BE2C (cell line): Measurements from ENCODE around the gene TMEM45A. TPM values are rescaled to one million over a fixed set of nuclear protein-coding genes. Genes with fewer than 3 reads are reported as not detected.
A peak's percentile ranks its signal among the peaks of the same experiment; 100 is the strongest.
"Not testable (repeated sequence)": the region's sequence is repeated elsewhere in the genome, so short reads cannot be mapped to it uniquely, and the experiment has no call there.

Experiments
- DNase-seq: peaks from one replicate; pipeline ENCODE4 v3.0.0-alpha.2; 2020
- H3K27me3 ChIP-seq: fragments of 250-450 bp; sonication (Bioruptor Pico); 2 replicates; pipeline ENCODE4 v1.5.1; 2020; ENCODE audit warnings: mild to moderate bottlenecking
- H3K36me3 ChIP-seq: fragments of 250-450 bp; sonication (Bioruptor Pico); 2 replicates; pipeline ENCODE4 v1.5.1; 2020; ENCODE audit warnings: mild to moderate bottlenecking
- H3K4me1 ChIP-seq: fragments of 250-450 bp; sonication (Bioruptor Pico); 2 replicates; pipeline ENCODE4 v1.5.1; 2020
- H3K4me3 ChIP-seq: 2 replicates; pipeline ENCODE4 v1.5.1; 2011; ENCODE audit warnings: low read depth, low read length
- H3K9me3 ChIP-seq: fragments of 250-450 bp; sonication (Bioruptor Pico); 2 replicates; pipeline ENCODE4 v1.5.1; 2020
- CTCF ChIP-seq: IDR thresholded peaks from 2 replicates; pipeline ENCODE4 v1.5.1; 2012; ENCODE audit warnings: mild to moderate bottlenecking, low read depth, low read length
- polyA plus RNA-seq: library from polyadenylated mRNA; unstranded; fragments of >200 nt; gene quantifications from one replicate; pipeline ENCODE4 v1.2.1, GENCODE V29; 2012; ENCODE audit warnings: low read depth, missing spikeins; ENCODE audit not compliant: insufficient read length, insufficient read depth

The TMEM45A gene, protein sequence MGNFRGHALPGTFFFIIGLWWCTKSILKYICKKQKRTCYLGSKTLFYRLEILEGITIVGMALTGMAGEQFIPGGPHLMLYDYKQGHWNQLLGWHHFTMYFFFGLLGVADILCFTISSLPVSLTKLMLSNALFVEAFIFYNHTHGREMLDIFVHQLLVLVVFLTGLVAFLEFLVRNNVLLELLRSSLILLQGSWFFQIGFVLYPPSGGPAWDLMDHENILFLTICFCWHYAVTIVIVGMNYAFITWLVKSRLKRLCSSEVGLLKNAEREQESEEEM
- 1.2 TPM for polyA plus RNA-seq

DNA sequence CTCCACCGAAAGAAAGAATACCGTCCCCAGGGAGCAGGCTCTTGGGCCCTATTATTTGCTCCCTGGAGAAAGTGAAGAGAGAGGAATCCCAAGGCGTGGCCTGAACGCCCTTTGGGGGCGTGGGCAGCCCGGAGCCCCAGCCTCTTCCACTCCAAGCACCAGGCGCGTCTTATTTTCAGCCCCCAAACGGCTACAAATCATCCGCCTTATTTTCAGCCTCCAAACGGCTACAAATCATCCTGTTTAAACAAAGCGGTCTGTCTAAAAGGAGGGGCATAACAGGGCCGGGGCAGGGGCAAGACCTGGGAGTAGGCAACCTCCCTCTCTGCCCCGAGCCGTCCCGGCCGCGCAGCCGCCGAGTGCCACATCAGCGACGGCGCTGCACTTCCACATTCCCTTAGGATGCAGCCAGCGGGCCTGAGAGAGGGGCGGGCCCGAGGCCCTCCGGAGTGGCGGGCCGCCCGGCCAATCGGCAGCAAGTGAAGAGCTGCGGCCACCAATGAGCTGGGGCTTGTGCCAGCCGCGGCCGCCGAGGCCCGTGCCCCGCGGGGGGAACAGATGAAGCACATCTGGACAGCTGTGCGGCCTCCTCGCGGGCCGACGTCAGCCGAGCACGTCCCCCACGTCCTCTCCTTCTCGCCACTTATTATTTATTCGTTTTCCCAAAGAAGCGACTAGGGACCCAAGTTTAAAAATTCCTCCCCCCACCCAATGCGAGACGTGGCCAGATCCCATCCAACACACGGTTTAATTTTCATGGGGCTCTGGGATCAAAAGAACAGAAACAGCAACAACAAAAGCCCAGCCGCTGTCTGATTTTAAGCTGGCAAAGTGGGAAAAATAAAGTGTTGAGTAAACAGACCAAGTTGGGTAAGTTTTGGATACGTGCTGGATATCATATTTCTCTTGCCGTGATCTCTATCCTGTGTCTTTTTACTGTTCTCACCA, at the start of gene TMEM45A:
TMEM45A (plus strand) TSS at position 561 of the 948 bp plus-strand sequence. CDS start 62,593 bp downstream, outside the sequence.
- Histone ChIP-seq H3K4me3 (peak within 1 kb of the TSS; percentile 63), H3K36me3 (no peaks in the 10 kb centered on the region), H3K9me3 (no peaks in the 10 kb centered on the region), H3K4me1 (no peaks in the 10 kb centered on the region), H3K27me3 (no peaks in the 10 kb centered on the region)
- no peak for TF ChIP-seq CTCF
- peak; percentile 96 for DNase-seq

DNA sequence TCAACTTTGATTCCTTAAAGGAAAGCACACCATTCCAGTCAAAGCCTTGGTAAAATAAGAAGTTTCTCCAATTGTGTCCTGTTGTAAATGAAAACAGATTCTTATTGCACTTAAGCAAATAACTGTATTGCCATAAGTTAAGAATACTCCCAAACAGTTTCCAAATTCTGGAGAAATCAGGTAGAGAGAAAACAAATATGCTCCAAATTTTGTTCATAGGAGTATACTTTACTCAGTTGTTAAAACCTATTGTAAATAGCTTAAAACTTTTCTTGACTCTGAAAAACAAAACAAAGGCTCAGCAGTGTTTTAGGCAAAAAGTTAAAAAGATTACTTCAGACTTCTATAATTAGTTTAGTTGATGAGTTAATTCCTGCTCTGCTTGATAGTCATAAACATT, 48.7 kb upstream of the TMEM45A start:
- no peak overlapping the region for H3K4me3 ChIP-seq
- H3K4me1 ChIP-seq: no peaks in the 10 kb centered on the region
- no peaks in the 10 kb centered on the region for H3K36me3 ChIP-seq
- DNase-seq: no peak
- no peaks in the 10 kb centered on the region for H3K27me3 ChIP-seq
- H3K9me3 ChIP-seq: no peaks in the 10 kb centered on the region
- no peak for TF ChIP-seq CTCF

GRCh38 chr3:100447067-100447466, 45.4 kb upstream of the TMEM45A start:
- DNase-seq, H3K9me3 ChIP-seq, H3K4me1 ChIP-seq, H3K4me3 ChIP-seq, H3K27me3 ChIP-seq, H3K36me3 ChIP-seq: not testable (repeated sequence)

DNA sequence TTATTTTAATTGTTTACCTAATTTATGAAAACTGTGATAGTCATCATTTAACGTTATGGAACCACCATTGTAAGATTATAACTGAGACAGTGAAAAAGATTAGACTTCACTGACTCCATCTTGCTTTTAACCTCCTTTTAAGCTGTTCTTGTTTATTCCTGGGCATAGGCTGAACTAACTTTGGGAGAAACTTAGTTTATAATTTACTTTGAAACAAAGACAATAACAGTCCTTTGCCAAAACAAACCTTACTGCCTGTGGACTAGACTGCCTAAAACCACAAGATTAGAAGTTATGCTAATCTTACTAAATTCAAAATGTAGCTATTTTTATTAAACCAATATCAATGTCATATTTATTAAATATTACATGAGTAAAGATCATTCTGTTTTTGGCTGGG, 44.3 kb upstream of the TMEM45A start:
- Histone ChIP-seq H3K9me3 (no peaks in the 10 kb centered on the region), H3K4me3 (no peak overlapping the region), H3K27me3 (no peaks in the 10 kb centered on the region), H3K36me3 (no peaks in the 10 kb centered on the region), H3K4me1 (no peaks in the 10 kb centered on the region)
- DNase-seq: no peak
- no peak for TF ChIP-seq CTCF

DNA sequence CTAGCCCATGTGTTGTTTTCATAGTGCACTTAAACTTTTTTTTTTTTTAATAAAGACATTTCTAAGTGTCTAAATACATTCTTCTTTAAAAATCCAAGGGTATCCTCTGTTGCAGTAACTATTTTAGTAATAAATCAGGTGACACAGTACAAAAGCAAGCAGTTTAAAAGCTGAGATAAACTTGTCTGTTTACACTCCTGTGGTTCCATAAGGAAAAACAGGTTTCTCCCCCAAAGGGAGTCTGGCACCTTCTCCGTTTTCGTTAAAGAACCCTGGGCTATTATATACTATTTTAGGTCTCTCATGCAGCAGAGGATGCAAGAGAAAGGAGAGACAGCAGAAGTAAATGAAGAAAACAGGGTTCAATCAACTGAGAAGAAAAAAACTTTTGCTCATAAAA, 43.2 kb upstream of the TMEM45A start:
- Histone ChIP-seq H3K4me1 (no peaks in the 10 kb centered on the region), H3K4me3 (no peak overlapping the region), H3K36me3 (no peaks in the 10 kb centered on the region), H3K27me3 (no peaks in the 10 kb centered on the region), H3K9me3 (no peaks in the 10 kb centered on the region)
- DNase-seq: no peak
- TF ChIP-seq CTCF: no peak

- Histone ChIP-seq H3K27me3 (no peaks in the 10 kb centered on the region), H3K36me3 (no peaks in the 10 kb centered on the region), H3K9me3 (no peaks in the 10 kb centered on the region), H3K4me1 (no peaks in the 10 kb centered on the region), H3K4me3 (no peak overlapping the region)
- no peak for DNase-seq
- no peak for TF ChIP-seq CTCF
Observed at GRCh38 chr3:100454677-100455076, 37.7 kb upstream of the TMEM45A start.
